GM19395 (cell line): Measurements from ENCODE around the gene GRM4.
"Not testable (repeated sequence)": the region's sequence is repeated elsewhere in the genome, so short reads cannot be mapped to it uniquely, and the experiment has no call there.

Source experiments
- ATAC-seq: cut with Tn5 transposase; IDR thresholded peaks from one replicate; pipeline ENCODE4 v1.9.1; 2021; ENCODE audit warnings: mild to moderate bottlenecking, moderate library complexity; ENCODE audit not compliant: unreplicated experiment

GRM4 gene

GRCh38 chr6:34146021-34146782 is at the start of gene GRM4:
Gene GRM4 (minus strand): TSS chr6:34146087. CDS start chr6:34133496, 12,591 bp downstream.
- no peak for ATAC-seq

DNA sequence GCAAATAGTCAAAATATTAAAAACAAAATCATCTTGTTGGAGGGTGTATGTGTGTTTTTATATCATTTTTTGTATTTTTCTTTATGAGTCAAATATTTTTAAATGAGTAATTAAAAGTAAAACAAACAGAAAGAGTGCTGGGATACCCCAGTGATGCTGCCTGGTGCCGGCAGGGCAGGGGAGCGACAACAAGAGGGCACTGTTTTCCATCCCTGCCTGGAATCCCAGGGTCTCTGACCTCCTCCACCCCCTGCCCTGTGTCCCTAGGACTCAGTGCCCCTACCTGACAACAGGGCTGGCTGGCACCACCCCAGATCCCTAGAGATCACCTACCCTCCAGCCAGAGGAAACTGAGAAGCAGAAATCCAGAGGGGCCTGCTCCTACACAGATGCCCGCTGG is 48.9 kb upstream of the GRM4 start:
- no peak for ATAC-seq

- no peak for ATAC-seq
These were observed 44.7 kb upstream of the GRM4 start for GRCh38 chr6:34190504-34191122.

GRCh38 chr6:34189806-34190503 is 44.1 kb upstream of the GRM4 start:
- ATAC-seq = no peak

GRCh38 chr6:34184726-34185125 is 38.8 kb upstream of the GRM4 start:
- ATAC-seq = not testable (repeated sequence)

GRCh38 chr6:34182751-34183531 is 37.1 kb upstream of the GRM4 start:
- ATAC-seq = no peak

DNA sequence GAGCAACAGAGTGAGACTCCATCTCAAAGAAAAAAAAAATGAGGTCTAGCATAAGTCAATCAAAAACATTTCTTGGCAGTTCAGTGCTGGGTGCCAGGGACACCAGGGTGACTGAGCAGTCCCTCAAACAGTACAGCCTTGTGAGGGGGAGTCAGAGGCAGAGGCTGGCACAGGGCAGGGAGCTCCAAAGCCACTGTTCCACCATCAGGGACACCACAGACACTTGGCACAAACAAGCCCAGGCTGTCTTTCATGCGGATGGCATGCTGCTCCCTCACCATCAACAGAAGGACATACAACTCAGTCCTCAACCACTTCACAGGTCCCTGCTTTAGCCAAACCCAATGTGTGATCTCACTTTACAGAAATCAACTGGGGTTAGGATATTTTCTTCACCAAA is 36.0 kb upstream of the GRM4 start:
- ATAC-seq = no peak

DNA sequence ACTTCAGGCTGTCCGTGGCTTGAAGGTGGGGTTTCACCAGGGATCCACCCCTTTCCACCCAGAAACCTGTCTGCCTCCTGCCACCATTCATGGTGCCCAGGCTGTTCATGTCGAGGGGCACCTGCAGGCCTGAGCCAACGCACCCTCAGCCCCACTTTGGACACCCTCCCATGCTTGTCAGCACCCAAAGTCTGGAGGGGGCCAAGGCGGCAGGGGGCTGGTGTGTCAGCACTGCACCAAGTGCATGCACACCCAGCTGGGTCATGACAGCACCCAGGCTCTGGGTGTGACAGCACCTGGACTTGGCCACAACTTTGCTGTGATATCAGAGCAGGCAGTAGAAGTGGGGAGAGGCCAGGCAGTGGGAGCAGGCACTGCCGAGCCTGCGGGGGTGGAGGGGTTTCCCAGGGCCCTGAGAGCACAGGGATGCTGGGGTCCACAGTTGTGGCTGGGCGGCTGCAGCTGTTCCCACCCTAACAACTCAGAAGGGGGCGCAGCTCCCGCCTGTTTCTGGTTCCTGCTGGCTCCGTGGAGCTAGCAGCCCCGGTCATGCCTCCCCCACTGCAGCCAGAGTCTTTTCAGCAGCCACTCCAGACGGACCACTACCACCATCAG is 33.3 kb upstream of the GRM4 start:
- ATAC-seq = no peak

DNA sequence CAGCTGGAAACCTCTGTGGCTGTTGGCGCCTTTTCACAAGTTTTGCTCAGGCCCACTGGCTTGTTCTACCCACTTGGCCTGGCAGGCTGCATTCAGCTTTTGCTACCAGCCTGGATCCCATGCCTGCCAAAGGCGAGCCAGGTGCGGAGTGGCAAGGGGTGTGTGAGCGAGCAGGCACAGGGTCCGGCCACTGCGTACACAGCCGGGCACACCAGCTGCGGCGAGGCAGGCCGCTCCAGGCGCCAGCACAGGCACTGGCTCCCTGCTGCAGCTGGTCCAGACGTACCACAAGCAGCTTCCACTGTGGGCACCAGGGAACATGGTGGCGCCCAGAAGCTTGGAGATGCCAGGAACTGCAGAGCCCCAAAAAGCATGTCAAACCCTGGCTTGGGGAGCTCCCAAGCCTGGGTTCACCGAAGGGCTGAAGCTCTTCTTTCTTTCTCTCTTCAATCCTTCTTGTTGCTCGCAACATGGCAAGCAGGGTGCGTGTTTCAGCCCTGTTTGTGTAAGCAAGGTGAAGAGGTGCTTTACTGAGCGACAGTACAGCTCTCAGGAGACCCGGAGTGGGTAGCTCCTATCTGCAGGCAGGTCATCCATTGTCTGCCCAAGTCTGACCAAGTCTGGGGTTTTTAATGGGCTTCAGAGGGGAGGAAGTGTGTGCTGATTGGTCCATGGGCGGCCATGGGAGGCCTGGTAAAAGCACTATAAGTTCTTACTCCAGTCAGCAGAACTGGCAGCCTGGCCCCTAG is 32.6 kb upstream of the GRM4 start:
- ATAC-seq = no peak

GRCh38 chr6:34177181-34177591 is 31.3 kb upstream of the GRM4 start:
- no peak for ATAC-seq

DNA sequence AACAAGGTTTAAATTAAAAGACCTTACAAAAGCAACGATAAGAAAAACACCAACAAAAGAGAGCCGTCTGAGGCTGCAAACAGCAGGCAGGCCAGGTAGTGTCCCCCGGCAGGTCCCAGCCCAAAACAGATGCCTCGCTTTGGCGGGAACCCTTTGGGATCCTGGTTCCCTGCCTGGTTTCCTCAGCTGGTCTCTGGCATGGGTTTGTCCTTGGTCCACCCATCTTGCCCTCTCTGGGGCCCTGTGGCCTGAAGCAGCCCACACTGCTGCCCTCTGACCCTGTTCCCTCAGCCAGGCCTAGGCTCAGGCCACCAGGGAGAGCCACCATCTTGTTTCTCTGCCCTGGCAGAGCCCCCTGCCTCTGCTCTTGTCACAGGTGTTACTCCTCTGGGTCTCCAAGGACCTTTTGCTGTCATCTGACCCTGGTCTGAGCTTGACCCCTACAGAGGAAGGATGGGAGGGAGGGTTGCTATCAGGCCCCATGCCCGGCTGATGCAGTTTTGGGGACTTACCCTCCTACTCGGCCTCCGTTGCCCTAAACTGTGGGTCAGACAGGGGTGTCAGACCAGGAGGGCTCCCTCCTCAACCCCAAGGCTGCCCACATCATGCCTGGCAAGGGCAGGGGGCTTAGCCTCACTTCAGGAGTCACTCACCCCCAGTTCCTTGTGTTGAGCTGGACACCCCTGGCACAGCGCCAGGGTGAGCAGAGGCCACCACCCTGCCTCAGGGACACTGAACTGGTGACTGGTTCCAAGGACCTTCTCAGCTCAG is 30.6 kb upstream of the GRM4 start:
- no peak for ATAC-seq

DNA sequence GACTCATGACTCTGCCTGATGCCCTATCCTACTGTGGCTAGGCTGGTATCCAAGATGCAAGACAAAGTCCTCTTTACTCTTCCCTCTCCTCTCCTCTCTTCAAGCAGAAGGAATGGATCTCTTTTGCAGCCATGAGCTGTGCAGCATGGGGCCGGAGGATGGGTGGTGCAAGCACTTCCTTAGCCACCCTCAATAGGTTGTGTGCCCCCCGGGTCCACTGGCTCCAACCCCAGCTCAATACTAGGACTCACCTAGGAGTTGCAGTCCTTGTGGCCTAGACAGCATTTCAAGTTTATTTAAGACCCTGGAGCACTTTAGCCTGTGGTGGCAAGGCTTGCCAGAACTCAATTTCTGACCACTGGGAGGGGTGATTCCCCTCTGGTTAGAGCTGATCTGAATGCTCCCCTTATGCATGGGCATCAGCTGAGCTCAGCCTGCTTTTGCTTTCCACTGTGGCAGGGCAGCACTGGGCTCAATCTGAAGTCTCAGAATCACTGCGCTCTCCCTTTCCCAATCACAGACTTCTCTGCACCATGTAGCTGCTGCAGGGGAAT is 29.0 kb upstream of the GRM4 start:
- no peak for ATAC-seq

- no peak for ATAC-seq
These were observed 27.3 kb upstream of the GRM4 start for GRCh38 chr6:34172961-34173775.

- ATAC-seq = no peak
These were observed 24.5 kb upstream of the GRM4 start for GRCh38 chr6:34170346-34170745.

GRCh38 chr6:34169897-34170296 is 24.0 kb upstream of the GRM4 start:
- no peak for ATAC-seq

DNA sequence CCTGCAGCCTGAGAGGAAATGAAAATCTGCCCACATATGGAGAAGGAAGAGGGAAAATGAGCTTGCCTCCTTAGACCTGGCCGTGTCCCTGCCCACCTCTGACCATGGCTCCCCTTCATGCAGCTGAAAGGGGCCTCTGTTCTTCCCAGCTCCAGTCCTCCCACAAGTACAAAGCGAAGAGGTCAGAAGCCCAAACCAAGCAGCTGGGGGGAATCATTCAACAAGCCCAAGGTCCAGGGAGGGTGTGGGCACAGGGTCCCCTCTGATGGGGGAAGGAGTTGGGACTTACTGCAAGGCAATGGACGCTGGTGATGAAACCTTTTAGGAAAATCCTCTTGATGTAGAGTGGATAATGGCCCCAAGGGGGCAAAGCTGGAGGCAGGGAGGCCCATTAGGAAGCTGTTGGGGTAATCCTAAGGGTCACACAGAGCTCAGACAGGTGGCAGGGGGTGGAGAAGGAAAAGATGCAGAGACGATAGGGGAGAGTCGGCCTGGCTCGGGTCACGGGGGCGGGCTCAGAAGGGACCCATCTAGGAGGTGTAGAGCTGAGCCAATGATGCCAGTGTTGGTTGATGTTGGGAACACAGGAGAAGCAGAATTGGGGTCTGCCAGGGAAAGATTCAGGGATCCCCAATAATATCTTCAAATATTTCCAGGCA is 16.1 kb upstream of the GRM4 start:
- ATAC-seq = no peak

GRCh38 chr6:34159844-34160243 is 14.0 kb upstream of the GRM4 start:
- ATAC-seq = no peak

DNA sequence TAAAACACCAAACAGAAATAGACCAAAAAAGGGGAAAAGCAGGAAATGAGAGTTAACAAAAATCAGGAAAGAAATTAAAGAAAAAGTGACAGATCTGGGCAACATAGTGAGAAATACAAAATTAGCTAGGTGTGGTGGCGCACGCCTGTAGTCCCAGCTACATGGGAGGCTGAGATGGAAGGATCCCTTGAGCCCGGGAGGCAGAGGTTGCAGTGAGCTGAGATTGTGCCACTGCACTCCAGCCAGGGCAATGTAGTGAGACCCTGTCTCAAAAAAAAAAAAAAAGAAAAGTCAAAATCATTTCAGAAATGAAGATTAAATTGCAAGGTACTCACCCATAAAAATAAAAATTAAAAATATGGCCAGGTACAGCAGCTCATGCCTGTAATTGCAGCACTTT is 13.0 kb upstream of the GRM4 start:
- no peak for ATAC-seq
